ENCODE results near the gene TMPRSS9.
"Not testable (repeated sequence)": the region's sequence is repeated elsewhere in the genome, so short reads cannot be mapped to it uniquely, and the experiment has no call there.

The TMPRSS9 gene

DNA sequence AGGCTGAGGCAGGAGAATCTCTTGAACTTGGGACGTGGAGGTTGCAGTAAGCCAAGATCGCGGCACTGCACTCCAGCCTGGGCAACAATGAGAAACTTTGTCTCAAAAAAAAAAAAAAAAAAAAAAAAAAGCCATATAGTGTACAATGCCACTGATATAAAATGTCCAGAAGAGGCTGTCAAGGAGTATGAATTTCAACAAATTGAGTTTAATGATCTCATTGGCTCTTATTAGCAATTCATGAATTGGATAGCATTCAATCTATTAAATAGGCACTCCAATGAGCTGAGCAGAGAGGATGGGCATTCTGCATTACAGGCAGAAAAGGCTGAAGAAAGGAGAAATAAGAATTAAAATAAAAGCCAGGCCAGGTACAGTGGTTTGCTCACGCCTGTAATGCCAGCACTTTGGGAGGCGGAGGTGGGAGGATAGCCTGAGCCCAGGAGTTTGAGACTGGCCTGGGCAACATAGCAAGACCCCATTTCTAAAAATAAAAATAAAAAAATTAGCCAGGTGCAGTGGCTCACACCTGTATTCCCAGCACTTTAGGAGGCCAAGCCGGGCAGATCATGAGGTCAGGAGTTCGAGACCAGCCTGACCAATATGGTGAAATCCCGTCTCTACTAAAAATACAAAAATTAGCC, 97.5 kb downstream of the TMPRSS9 start (continued):
- no peak for TF ChIP-seq TOX (CRISPR knock-in tag; IDR thresholded peaks at IDR 0.05; ENCODE audit: borderline replicate concordance)
- no peak for TF ChIP-seq POU6F1 (CRISPR knock-in tag; IDR thresholded peaks at IDR 0.05; ENCODE audit: borderline replicate concordance, low read depth)
- TF ChIP-seq ESRRG (CRISPR knock-in tag; IDR thresholded peaks at IDR 0.05): no peak
- TF ChIP-seq ARNTL (CRISPR knock-in tag; IDR thresholded peaks at IDR 0.05; ENCODE audit: borderline replicate concordance, low read depth): no peak
- no peak for TF ChIP-seq OSR1 (CRISPR knock-in tag; IDR thresholded peaks at IDR 0.05)
- no peak for TF ChIP-seq RARB (CRISPR knock-in tag; IDR thresholded peaks at IDR 0.05)

GRCh38 chr19:2458054-2458453, 98.0 kb downstream of the TMPRSS9 start:
- ATAC-seq: no peak
- TF ChIP-seq ZFP30 (CRISPR knock-in tag; IDR thresholded peaks at IDR 0.05): no peak
- TF ChIP-seq RARB (CRISPR knock-in tag; IDR thresholded peaks at IDR 0.05): no peak
- no peak for TF ChIP-seq OSR1 (CRISPR knock-in tag; IDR thresholded peaks at IDR 0.05)
- no peak for TF ChIP-seq ESRRG (CRISPR knock-in tag; IDR thresholded peaks at IDR 0.05)
- no peak for TF ChIP-seq ZFP3 (CRISPR knock-in tag; IDR thresholded peaks at IDR 0.05)
- no peak for TF ChIP-seq CSDC2 (CRISPR knock-in tag; IDR thresholded peaks at IDR 0.05)
- no peak for TF ChIP-seq ZC3H10 (CRISPR knock-in tag; IDR thresholded peaks at IDR 0.05)
- TF ChIP-seq BACH2 (CRISPR knock-in tag; IDR thresholded peaks at IDR 0.05; ENCODE audit: borderline replicate concordance): no peak
- TF ChIP-seq ARNTL (CRISPR knock-in tag; IDR thresholded peaks at IDR 0.05; ENCODE audit: borderline replicate concordance, low read depth): no peak

- not testable (repeated sequence) for ATAC-seq
Observed at GRCh38 chr19:2458776-2459175, 98.7 kb downstream of the TMPRSS9 start.

GRCh38 chr19:2460245-2460644, 100.2 kb downstream of the TMPRSS9 start:
- no peak for TF ChIP-seq SNAI2 (CRISPR knock-in tag; IDR thresholded peaks at IDR 0.05)
- TF ChIP-seq RARB (CRISPR knock-in tag; IDR thresholded peaks at IDR 0.05): no peak
- no peak for TF ChIP-seq POU6F1 (CRISPR knock-in tag; IDR thresholded peaks at IDR 0.05; ENCODE audit: borderline replicate concordance, low read depth)
- no peak for TF ChIP-seq ZNF8 (CRISPR knock-in tag; IDR thresholded peaks at IDR 0.05)
- TF ChIP-seq TOX (CRISPR knock-in tag; IDR thresholded peaks at IDR 0.05; ENCODE audit: borderline replicate concordance): no peak
- no peak for TF ChIP-seq ESRRG (CRISPR knock-in tag; IDR thresholded peaks at IDR 0.05)
- no peak for TF ChIP-seq ZNF565 (CRISPR knock-in tag; conservative IDR thresholded peaks at IDR 0.05; ENCODE audit: low read depth)
- TF ChIP-seq CSRNP3 (CRISPR knock-in tag; IDR thresholded peaks at IDR 0.05): no peak
- no peak for TF ChIP-seq TSHZ2 (CRISPR knock-in tag; IDR thresholded peaks at IDR 0.05)
- TF ChIP-seq, protein P1, sequence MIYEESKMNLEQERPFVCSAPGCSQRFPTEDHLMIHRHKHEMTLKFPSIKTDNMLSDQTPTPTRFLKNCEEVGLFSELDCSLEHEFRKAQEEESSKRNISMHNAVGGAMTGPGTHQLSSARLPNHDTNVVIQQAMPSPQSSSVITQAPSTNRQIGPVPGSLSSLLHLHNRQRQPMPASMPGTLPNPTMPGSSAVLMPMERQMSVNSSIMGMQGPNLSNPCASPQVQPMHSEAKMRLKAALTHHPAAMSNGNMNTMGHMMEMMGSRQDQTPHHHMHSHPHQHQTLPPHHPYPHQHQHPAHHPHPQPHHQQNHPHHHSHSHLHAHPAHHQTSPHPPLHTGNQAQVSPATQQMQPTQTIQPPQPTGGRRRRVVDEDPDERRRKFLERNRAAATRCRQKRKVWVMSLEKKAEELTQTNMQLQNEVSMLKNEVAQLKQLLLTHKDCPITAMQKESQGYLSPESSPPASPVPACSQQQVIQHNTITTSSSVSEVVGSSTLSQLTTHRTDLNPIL (CRISPR knock-in tag; IDR thresholded peaks at IDR 0.05; ENCODE audit: low read depth): no peak
- TF ChIP-seq TCF4 (CRISPR knock-in tag; IDR thresholded peaks at IDR 0.05; ENCODE audit: borderline replicate concordance): no peak
- TF ChIP-seq ZFP3 (CRISPR knock-in tag; IDR thresholded peaks at IDR 0.05): no peak
- TF ChIP-seq OSR1 (CRISPR knock-in tag; IDR thresholded peaks at IDR 0.05): no peak
- TF ChIP-seq ZC3H10 (CRISPR knock-in tag; IDR thresholded peaks at IDR 0.05): no peak
- TF ChIP-seq ZFP30 (CRISPR knock-in tag; IDR thresholded peaks at IDR 0.05): no peak
- no peak for TF ChIP-seq BACH2 (CRISPR knock-in tag; IDR thresholded peaks at IDR 0.05; ENCODE audit: borderline replicate concordance)
- TF ChIP-seq ARNTL (CRISPR knock-in tag; IDR thresholded peaks at IDR 0.05; ENCODE audit: borderline replicate concordance, low read depth): no peak
- no peak for TF ChIP-seq ISL1 (CRISPR knock-in tag; IDR thresholded peaks at IDR 0.05)
- ATAC-seq: no peak

Measured in SK-N-SH treated with all-trans-retinoic acid at 6 μM for 48 hours (cell line).